ENCODE results near the gene AIFM3. TPM values are rescaled to one million over a fixed set of nuclear protein-coding genes. Genes with fewer than 3 reads are reported as not detected.
A peak's percentile ranks its signal among the peaks of the same experiment; 100 is the strongest.

The AIFM3 gene
- polyA plus RNA-seq, 2 of the 4 experiments (the other 2 are of a cell fraction), result 1.4 to 3.6 TPM

DNA sequence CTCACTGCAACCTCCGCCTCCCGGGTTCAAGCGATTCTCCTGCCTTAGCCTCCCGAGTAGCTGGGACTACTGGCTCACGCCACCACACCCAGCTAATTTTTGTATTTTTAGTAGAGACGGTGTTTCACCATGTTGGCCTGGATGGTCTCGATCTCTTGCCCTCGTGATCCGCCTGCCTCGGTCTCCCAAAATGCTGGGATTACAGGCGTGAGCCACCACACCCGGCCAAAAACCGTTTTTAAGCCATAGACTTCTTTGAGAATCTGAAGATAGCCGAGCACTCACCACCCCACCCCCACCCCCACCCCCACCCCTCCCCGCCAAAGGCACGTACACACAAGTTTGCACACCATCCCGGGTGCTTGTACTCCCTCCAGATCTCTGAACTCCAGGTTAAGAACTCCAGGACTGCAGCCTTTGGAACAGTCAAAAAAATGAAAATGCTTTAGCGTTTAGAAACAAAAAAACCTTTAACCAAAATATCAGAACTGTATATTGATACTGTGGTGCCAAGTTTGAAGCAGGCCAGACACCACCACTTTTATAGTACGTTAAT, 48.3 kb upstream of the AIFM3 start (continued):
- TF ChIP-seq, protein P1, sequence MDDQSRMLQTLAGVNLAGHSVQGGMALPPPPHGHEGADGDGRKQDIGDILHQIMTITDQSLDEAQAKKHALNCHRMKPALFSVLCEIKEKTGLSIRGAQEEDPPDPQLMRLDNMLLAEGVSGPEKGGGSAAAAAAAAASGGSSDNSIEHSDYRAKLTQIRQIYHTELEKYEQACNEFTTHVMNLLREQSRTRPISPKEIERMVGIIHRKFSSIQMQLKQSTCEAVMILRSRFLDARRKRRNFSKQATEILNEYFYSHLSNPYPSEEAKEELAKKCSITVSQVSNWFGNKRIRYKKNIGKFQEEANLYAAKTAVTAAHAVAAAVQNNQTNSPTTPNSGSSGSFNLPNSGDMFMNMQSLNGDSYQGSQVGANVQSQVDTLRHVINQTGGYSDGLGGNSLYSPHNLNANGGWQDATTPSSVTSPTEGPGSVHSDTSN (IDR thresholded peaks at IDR 0.05), result no peak
- no peak for TF ChIP-seq ESRRA (IDR thresholded peaks at IDR 0.05; ENCODE audit: borderline replicate concordance, low read length)
- TF ChIP-seq, protein P2, sequence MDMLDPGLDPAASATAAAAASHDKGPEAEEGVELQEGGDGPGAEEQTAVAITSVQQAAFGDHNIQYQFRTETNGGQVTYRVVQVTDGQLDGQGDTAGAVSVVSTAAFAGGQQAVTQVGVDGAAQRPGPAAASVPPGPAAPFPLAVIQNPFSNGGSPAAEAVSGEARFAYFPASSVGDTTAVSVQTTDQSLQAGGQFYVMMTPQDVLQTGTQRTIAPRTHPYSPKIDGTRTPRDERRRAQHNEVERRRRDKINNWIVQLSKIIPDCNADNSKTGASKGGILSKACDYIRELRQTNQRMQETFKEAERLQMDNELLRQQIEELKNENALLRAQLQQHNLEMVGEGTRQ (IDR thresholded peaks at IDR 0.05), result no peak
- TF ChIP-seq RCOR1 (IDR thresholded peaks at IDR 0.05; ENCODE audit: low read depth, low read length), result no peak
- TF ChIP-seq NPAS2 (CRISPR knock-in tag; IDR thresholded peaks at IDR 0.05; ENCODE audit: borderline replicate concordance), result no peak

DNA sequence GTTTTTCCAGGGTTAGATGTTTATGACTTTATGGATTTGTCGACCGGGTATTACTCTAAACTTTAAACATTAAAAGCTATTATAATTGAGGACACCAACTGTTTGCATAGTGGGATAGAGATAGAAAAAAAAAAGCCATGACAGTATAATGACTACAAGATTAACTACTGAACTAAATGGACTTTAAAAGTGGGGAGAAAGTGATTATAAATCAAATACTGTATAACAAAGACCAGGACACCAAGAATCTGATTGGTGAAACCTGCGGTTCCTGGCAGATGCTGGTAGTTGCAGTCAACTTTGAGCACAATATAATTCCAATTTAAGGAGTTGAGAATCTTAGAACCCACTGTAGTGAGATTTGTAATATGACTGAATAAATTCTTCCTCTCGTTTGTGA, 47.3 kb upstream of the AIFM3 start:
- 10% methylated on average over 4 of the region's 4 CpGs for WGBS (ENCODE audit: missing lambda C conversion rate)

GRCh38 chr22:20920881-20921203, 46.2 kb upstream of the AIFM3 start:
- CTCF ChIA-PET, result interaction anchor here (0.6 to 2.4 kb wide), 6 partner anchors 14 to 116 kb away, joined by 3 to 11 read pairs (median 4); no protein-coding TSS in a partner anchor
- ATAC-seq (no peak), FAIRE-seq (no peak), DNase-seq (ENCODE audit: low read depth in 1 of 2, low spot score in 1 of 2) (no peak)
- Histone ChIP-seq H3K27ac (0 out of 6 replicates have a peak overlapping the region, but pooled peaks of 1 of the 2 experiments have one; percentile 22), H3K9me3 (no peaks in the 10 kb centered on the region), H3K4me2 (peak overlapping the region; percentile 86), H3K4me1 (peaks cover 27% of the 10 kb centered on the region), H3K4me3 (peak overlapping the region; percentile 89; the same call in 2 of the 3 replicates)
- POLR2A ChIA-PET, result no interaction called here
- 53% methylated on average over 3 of the region's 3 CpGs for WGBS (ENCODE audit: missing lambda C conversion rate)
- TF ChIP-seq TFCP2L1 (CRISPR knock-in tag; IDR thresholded peaks at IDR 0.05) (no peak), HES2 (IDR thresholded peaks at IDR 0.05) (no peak), POLR2AphosphoS2 (conservative IDR thresholded peaks at IDR 0.05; ENCODE audit: low read length) (no peak), MYC (IDR thresholded peaks at IDR 0.05; ENCODE audit: borderline replicate concordance, low read length) (no peak), REST (IDR thresholded peaks at IDR 0.05) (no peak), EHF (CRISPR knock-in tag; IDR thresholded peaks at IDR 0.05) (no peak), MAFK (IDR thresholded peaks at IDR 0.05; ENCODE audit: partially characterized antibody) (no peak), NFE2L2 (conservative IDR thresholded peaks at IDR 0.05; ENCODE audit: low read length) (no peak), ESRRA (IDR thresholded peaks at IDR 0.05; ENCODE audit: borderline replicate concordance, low read length) (no peak)
- TF ChIP-seq, protein P1 (IDR thresholded peaks at IDR 0.05), result no peak

More for the DNA sequence above, 47.3 kb upstream of the AIFM3 start:
- H3K4me3 ChIP-seq, result peak overlapping the region; percentile 89
- CTCF ChIA-PET, result interaction anchor here (0.6 to 2.4 kb wide), 3 partner anchors 34 to 119 kb away, joined by 4 to 11 read pairs (median 5); no protein-coding TSS in a partner anchor
- no peak for FAIRE-seq
- H3K4me2 ChIP-seq, result peak overlapping the region; percentile 86
- TF ChIP-seq REST (IDR thresholded peaks at IDR 0.05), result no peak
- TF ChIP-seq CEBPB (IDR thresholded peaks at IDR 0.05), result no peak
- no peak for TF ChIP-seq ESRRA (IDR thresholded peaks at IDR 0.05; ENCODE audit: borderline replicate concordance, low read length)
- TF ChIP-seq, protein P2 (IDR thresholded peaks at IDR 0.05), result no peak
- TF ChIP-seq RFX5 (IDR thresholded peaks at IDR 0.05), result no peak
- H3K27ac ChIP-seq, result peak overlapping the region in 1 of 2 experiments; percentile 22; a peak in 1 of 6 replicates
- no peaks in the 10 kb centered on the region for H3K9me3 ChIP-seq
- no peak for DNase-seq (ENCODE audit: low read depth in 1 of 2, low spot score in 1 of 2)
- ATAC-seq, result no peak
- H3K4me1 ChIP-seq, result peaks cover 27% of the 10 kb centered on the region
- POLR2A ChIA-PET, result no interaction called here

Data from A549 (cell line).